ENCODE results near the gene PHAX. TPM values are rescaled to one million over a fixed set of nuclear protein-coding genes. Genes with fewer than 3 reads are reported as not detected.

The PHAX gene
- total RNA-seq, 4 donors from 2014 or later = 33.3 to 50.6 (median 38.4) TPM

- no peaks in the 10 kb centered on the region for H3K27me3 ChIP-seq
- no peak for ATAC-seq
- H3K4me3 ChIP-seq = no peak overlapping the region
- H3K27ac ChIP-seq = no peak overlapping the region
- DNase-seq = no peak
- intact Hi-C loops (cut with DNase I; ENCODE audit: low total_unique reads) (no loop called here), in situ Hi-C loops (cut with MboI; ENCODE audit: low sequenced_read_pairs in 4 of 4) (no loop called here)
- no peak for TF ChIP-seq CTCF (IDR thresholded peaks at IDR 0.05 in 4 of 5, conservative IDR thresholded peaks at IDR 0.05 in 1 of 5)
- TF ChIP-seq POLR2A (IDR thresholded peaks at IDR 0.05) = no peak
- no peaks in the 10 kb centered on the region for H3K4me1 ChIP-seq
- no peaks in the 10 kb centered on the region for H3K9me3 ChIP-seq
- peaks cover 0 to 8% of the 10 kb centered on the region in 2 donors for H3K36me3 ChIP-seq
Observed at GRCh38 chr5:126583761-126584160, 17.0 kb upstream of the PHAX start.

GRCh38 chr5:126587551-126588390 is 13.0 kb upstream of the PHAX start:
- in situ Hi-C loops (cut with MboI; ENCODE audit: low sequenced_read_pairs in 4 of 4) = no loop called here
- ATAC-seq (no peak), DNase-seq (no peak)
- no peak for TF ChIP-seq CTCF (IDR thresholded peaks at IDR 0.05 in 4 of 5, conservative IDR thresholded peaks at IDR 0.05 in 1 of 5)
- Histone ChIP-seq H3K36me3 (no peaks in the 10 kb centered on the region), H3K27me3 (no peaks in the 10 kb centered on the region), H3K4me3 (no peak overlapping the region), H3K4me1 (no peaks in the 10 kb centered on the region), H3K9me3 (no peaks in the 10 kb centered on the region), H3K27ac (no peak overlapping the region)
- intact Hi-C loops (cut with DNase I; ENCODE audit: low total_unique reads) = no loop called here

GRCh38 chr5:126589536-126590297 is 11.0 kb upstream of the PHAX start:
- H3K9me3 ChIP-seq = no peaks in the 10 kb centered on the region
- H3K36me3 ChIP-seq = no peaks in the 10 kb centered on the region
- H3K4me3 ChIP-seq = no peak overlapping the region
- intact Hi-C loops (cut with DNase I; ENCODE audit: low total_unique reads) (no loop called here), in situ Hi-C loops (cut with MboI; ENCODE audit: low sequenced_read_pairs in 4 of 4) (no loop called here)
- no peak for DNase-seq
- no peak for ATAC-seq
- H3K27ac ChIP-seq = no peak overlapping the region
- no peaks in the 10 kb centered on the region for H3K27me3 ChIP-seq
- TF ChIP-seq CTCF (IDR thresholded peaks at IDR 0.05 in 4 of 5, conservative IDR thresholded peaks at IDR 0.05 in 1 of 5) = no peak
- TF ChIP-seq POLR2A (IDR thresholded peaks at IDR 0.05) = no peak
- H3K4me1 ChIP-seq = peaks cover 8 to 10% of the 10 kb centered on the region in 2 donors

- in situ Hi-C loops (cut with MboI; ENCODE audit: low sequenced_read_pairs in 4 of 4) = no loop called here
- intact Hi-C loops (cut with DNase I; ENCODE audit: low total_unique reads) = no loop called here
Observed at GRCh38 chr5:126591549-126591948, 9.2 kb upstream of the PHAX start.

More at GRCh38 chr5:126591549-126591948, 9.2 kb upstream of the PHAX start:
- no peaks in the 10 kb centered on the region for H3K27me3 ChIP-seq
- peaks cover 8 to 10% of the 10 kb centered on the region in 2 donors for H3K4me1 ChIP-seq
- DNase-seq (no peak), ATAC-seq (no peak)
- TF ChIP-seq CTCF (IDR thresholded peaks at IDR 0.05 in 4 of 5, conservative IDR thresholded peaks at IDR 0.05 in 1 of 5) (no peak), POLR2A (IDR thresholded peaks at IDR 0.05) (no peak)
- H3K9me3 ChIP-seq = no peaks in the 10 kb centered on the region
- H3K27ac ChIP-seq = no peak overlapping the region
- H3K4me3 ChIP-seq = no peak overlapping the region
- H3K36me3 ChIP-seq = no peaks in the 10 kb centered on the region

Measured in gastrocnemius medialis (tissue), 4 donors.